ENCODE measurements around the gene PFDN4.

Gene PFDN4

GRCh38 chr20:54207743-54208547 is at the start of gene PFDN4 (continued):
- TF ChIP-seq ZNF280D (tag by site-specific recombination; IDR thresholded peaks at IDR 0.05) (peak; percentile 56; the same call in 1 of the 2 replicates), ZNF792 (tag by site-specific recombination; IDR thresholded peaks at IDR 0.05) (no peak), ZFP69B (tag by site-specific recombination; IDR thresholded peaks at IDR 0.05) (peak; percentile 94), ZNF354C (tag by site-specific recombination; IDR thresholded peaks at IDR 0.05; ENCODE audit: borderline replicate concordance, low read depth) (no peak), ZNF629 (tag by site-specific recombination; IDR thresholded peaks at IDR 0.05) (peak; percentile 73; the same call in 1 of the 2 replicates), ZNF391 (tag by site-specific recombination; IDR thresholded peaks at IDR 0.05; ENCODE audit: borderline replicate concordance, low read depth) (peak; percentile 83; the same call in 1 of the 2 replicates), ZNF221 (tag by site-specific recombination; IDR thresholded peaks at IDR 0.05; ENCODE audit: borderline replicate concordance) (no peak), ZNF175 (tag by site-specific recombination; IDR thresholded peaks at IDR 0.05) (no peak), ZNF394 (tag by site-specific recombination; IDR thresholded peaks at IDR 0.05; ENCODE audit: borderline replicate concordance) (peak; percentile 54; the same call in 1 of the 2 replicates), ZNF133 (tag by site-specific recombination; IDR thresholded peaks at IDR 0.05) (no peak), ZNF658 (tag by site-specific recombination; IDR thresholded peaks at IDR 0.05) (no peak), ZBTB44 (tag by site-specific recombination; IDR thresholded peaks at IDR 0.05) (no peak), ZNF48 (tag by site-specific recombination; IDR thresholded peaks at IDR 0.05) (no peak), ZNF530 (tag by site-specific recombination; IDR thresholded peaks at IDR 0.05; ENCODE audit: low read depth) (no peak), MEIS1 (CRISPR knock-in tag; IDR thresholded peaks at IDR 0.05; ENCODE audit: borderline replicate concordance) (no peak), PBX3 (CRISPR knock-in tag; IDR thresholded peaks at IDR 0.05) (0 out of 2 replicates have a peak, but pooled peaks have one; percentile 45), ZNF335 (tag by site-specific recombination; conservative IDR thresholded peaks at IDR 0.05) (peak; percentile 86), BCL11B (tag by site-specific recombination; IDR thresholded peaks at IDR 0.05; ENCODE audit: low read depth) (no peak), ZNF677 (tag by site-specific recombination; IDR thresholded peaks at IDR 0.05) (no peak)
- TF ChIP-seq, protein P1, sequence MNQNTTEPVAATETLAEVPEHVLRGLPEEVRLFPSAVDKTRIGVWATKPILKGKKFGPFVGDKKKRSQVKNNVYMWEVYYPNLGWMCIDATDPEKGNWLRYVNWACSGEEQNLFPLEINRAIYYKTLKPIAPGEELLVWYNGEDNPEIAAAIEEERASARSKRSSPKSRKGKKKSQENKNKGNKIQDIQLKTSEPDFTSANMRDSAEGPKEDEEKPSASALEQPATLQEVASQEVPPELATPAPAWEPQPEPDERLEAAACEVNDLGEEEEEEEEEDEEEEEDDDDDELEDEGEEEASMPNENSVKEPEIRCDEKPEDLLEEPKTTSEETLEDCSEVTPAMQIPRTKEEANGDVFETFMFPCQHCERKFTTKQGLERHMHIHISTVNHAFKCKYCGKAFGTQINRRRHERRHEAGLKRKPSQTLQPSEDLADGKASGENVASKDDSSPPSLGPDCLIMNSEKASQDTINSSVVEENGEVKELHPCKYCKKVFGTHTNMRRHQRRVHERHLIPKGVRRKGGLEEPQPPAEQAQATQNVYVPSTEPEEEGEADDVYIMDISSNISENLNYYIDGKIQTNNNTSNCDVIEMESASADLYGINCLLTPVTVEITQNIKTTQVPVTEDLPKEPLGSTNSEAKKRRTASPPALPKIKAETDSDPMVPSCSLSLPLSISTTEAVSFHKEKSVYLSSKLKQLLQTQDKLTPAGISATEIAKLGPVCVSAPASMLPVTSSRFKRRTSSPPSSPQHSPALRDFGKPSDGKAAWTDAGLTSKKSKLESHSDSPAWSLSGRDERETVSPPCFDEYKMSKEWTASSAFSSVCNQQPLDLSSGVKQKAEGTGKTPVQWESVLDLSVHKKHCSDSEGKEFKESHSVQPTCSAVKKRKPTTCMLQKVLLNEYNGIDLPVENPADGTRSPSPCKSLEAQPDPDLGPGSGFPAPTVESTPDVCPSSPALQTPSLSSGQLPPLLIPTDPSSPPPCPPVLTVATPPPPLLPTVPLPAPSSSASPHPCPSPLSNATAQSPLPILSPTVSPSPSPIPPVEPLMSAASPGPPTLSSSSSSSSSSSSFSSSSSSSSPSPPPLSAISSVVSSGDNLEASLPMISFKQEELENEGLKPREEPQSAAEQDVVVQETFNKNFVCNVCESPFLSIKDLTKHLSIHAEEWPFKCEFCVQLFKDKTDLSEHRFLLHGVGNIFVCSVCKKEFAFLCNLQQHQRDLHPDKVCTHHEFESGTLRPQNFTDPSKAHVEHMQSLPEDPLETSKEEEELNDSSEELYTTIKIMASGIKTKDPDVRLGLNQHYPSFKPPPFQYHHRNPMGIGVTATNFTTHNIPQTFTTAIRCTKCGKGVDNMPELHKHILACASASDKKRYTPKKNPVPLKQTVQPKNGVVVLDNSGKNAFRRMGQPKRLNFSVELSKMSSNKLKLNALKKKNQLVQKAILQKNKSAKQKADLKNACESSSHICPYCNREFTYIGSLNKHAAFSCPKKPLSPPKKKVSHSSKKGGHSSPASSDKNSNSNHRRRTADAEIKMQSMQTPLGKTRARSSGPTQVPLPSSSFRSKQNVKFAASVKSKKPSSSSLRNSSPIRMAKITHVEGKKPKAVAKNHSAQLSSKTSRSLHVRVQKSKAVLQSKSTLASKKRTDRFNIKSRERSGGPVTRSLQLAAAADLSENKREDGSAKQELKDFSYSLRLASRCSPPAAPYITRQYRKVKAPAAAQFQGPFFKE (tag by site-specific recombination; IDR thresholded peaks at IDR 0.05; ENCODE audit: borderline replicate concordance): no peak
- TF ChIP-seq, protein P2, sequence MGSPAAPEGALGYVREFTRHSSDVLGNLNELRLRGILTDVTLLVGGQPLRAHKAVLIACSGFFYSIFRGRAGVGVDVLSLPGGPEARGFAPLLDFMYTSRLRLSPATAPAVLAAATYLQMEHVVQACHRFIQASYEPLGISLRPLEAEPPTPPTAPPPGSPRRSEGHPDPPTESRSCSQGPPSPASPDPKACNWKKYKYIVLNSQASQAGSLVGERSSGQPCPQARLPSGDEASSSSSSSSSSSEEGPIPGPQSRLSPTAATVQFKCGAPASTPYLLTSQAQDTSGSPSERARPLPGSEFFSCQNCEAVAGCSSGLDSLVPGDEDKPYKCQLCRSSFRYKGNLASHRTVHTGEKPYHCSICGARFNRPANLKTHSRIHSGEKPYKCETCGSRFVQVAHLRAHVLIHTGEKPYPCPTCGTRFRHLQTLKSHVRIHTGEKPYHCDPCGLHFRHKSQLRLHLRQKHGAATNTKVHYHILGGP (tag by site-specific recombination; IDR thresholded peaks at IDR 0.05): no peak

All from HEK293 (cell line).